Right hindlimb (tissue), 1 donor: ENCODE measurements around the gene ACSM6.
"Not testable (repeated sequence)": the region's sequence is repeated elsewhere in the genome, so short reads cannot be mapped to it uniquely, and the experiment has no call there.

ENCODE experiments used
- DNase-seq: peaks from one replicate; pipeline ENCODE4 v3.0.0-alpha.2; 2018

The ACSM6 gene

GRCh38 chr10:95217476-95217875 lies 23.4 kb downstream of the ACSM6 start:
- no peak for DNase-seq

GRCh38 chr10:95220539-95220938 lies 26.5 kb downstream of the ACSM6 start:
- no peak for DNase-seq

GRCh38 chr10:95221124-95221523 lies 27.1 kb downstream of the ACSM6 start:
- no peak for DNase-seq

DNA sequence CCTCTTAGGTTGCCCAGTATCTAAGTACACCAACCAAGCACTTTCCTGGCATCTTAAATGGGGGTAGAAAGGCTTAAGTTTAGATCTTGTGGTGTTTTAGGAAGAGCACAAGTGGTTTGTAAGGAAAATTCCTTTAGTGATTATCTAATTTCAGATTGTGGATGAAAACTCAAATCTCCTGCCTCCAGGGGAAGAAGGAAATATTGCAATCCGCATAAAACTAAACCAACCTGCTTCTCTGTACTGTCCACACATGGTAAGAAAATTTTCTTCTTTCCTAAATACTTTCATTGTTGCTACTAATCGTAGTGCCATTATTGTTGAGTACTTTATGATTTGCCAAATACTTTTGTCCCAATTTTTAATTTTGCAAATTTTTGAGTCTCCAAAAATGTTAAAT lies 31.1 kb downstream of the ACSM6 start:
- no peak for DNase-seq

DNA sequence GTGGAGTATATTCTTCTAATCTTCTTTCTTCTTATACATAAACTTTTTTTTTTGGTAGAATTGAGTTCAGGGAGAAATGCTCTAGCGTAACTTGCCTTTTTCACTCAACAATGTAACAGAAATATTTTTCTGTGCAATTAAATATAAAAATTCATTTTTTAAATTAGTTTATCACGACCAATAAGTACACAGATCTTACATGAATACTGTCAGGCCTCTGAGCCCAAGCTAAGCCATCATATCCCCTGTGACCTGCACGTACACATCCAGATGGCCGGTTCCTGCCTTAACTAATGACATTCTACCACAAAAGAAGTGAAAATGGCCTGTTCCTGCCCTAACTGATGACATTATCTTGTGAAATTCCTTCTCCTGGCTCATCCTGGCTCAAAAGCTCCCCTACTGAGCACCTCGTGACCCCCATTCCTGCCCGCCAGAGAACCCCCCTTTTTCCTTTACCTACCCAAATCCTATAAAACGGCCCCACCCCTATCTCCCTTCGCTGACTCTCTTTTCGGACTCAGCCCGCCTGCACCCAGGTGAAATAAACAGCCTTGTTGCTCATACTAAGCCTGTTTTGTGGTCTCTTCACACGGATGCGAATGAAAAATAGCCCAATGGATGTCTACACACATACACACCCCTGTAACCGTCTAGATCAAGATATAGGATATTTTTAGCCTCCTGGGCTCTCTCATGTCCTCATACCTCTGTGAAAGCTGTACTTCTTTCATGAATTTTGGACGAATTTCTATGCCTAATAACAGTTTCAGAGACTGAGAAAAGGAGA lies 35.1 kb downstream of the ACSM6 start:
- not testable (repeated sequence) for DNase-seq

GRCh38 chr10:95229724-95230627 lies 35.9 kb downstream of the ACSM6 start:
- DNase-seq, result no peak

- peak; percentile 65 for DNase-seq
These were observed 36.9 kb downstream of the ACSM6 start for GRCh38 chr10:95230677-95231586.

DNA sequence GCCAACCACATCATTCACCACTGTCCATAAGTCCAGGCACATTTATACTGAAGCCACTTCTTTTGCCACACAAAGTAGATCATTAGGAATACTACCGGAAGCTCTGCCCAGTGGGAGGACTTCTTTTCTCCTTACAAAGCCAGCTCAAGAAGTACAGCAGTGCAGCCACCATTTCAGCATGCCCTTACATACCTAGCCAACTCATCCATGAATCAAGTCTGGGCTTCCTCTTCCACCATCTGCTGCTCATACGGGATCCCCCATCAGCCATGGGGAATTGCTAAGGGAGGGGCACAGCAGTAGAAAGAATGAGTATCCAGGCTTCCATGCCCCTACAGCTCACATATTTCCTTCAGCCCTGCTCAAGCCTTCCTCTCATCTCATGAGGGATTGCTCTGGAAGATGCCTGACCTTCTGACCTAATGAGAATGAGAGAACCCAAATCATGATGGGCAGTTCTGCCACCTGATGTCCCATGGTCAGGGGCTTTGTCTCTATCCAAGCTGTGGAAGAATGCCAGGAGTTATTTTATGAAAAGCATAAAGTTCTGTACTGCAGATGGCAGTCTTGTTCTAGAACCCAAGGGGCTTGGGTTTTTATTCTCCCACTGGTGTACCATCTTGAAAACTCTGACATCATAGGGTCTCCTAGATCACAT lies 39.5 kb downstream of the ACSM6 start:
- no peak for DNase-seq

DNA sequence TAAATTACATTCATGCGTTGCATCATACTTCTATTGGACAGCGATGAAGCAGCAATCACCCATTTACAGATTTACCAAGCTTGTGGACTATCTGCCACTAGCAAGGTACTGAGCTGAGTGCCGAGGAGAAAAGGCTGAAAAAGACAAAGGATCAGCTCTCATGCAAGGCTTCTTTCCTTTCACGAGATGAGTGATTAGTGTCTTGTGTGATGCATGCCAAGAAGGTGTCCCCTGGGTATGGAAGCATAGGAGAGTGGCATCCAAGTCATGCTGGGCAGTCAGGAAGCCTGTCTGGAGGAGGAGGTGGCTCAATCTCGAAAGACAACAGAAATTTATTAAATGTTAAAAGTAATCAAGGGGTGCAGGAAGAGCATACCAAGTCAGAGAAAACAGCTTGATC lies 40.9 kb downstream of the ACSM6 start:
- DNase-seq, result no peak

DNA sequence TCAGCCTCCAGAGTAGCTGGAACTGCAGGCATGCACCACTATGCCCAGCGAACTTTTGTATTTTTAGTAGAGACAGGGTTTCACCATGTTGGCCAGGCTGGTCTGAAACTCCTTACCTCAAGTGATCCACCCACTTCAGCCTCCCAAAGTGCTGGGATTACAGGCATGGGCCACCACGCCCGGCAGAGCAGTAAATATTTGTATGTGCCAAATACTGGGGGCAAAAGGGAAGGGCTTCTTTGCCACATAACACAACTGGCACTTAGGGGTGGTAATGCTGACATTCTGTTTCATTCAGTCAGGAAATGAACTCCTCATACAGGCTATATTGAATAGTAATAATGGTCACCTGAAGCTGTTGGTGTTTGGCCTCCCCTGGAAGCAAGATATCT lies 41.6 kb downstream of the ACSM6 start:
- no peak for DNase-seq

DNA sequence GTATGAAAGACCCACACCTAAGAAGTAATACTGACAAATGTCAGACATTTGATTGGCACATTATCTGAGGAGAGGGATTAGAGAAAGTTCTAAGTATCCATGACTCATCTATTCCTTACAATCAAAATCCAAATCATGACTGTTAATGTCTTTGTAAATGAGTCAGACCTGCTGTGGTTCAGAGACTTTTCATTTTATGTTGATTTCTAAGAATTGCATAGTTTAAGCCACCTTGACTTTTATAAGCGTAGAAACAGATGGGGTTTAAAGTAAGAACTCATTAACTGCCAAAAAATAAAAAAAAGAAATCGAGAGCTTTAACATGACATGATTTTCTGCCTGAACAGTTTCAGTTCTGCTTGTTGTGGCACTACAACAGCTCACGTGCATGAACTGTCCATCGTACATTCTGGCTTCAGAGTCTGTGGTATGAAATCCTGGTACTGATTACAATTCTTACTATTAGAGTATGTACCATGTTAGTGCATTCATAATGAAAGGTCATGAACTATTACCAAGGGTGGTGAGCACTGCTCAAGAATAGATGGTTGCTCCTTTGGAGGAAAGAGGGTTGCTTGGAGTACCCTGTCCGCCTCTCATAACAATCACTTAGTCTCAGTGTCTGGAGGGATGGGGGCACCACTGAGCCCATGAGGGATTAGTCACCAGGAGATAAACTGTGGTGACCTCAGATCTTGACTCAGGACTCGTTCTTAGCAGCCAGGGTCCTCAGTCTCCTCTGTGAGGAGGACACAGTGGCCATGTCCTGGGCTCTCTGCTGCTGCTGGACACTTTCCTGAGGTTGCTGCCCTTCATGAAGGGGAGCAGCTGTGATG lies 42.2 kb downstream of the ACSM6 start:
- no peak for DNase-seq

DNA sequence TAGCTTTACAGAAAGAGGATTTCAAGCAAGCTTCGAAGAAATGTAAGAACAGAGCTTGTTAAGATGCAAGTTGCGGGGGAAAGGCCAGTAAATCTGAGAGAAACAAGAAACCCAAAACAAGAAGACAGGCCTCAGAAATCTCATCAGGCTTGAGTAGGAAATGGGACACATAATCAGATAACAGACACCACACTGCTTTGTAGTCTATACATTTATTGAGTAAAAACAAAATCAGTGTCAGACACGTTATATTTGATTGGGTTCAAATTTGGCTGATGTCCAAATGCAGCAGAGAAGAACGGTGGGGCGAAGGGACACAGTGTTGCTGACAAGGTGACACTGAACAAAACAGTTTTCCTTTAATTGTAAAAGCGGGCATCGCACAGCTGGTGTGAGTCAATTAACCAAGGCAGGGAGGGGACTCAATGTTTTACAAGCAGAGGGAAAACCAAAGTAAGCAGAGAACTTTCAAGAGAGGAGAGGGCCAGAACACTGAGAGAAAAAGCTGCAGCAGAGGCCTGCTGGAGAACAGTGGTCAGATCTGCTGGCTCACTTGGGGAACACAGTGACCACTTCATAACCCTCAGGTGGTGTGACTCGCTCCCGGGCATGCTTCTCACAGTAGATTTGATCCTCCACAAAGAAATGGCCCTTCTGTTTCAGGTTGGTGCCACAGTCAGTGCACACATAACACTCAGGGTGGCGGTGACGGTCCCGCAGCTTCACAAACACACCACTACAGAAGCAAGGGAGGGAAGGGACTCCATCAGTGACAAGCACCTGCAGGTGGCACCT lies 43.5 kb downstream of the ACSM6 start:
- DNase-seq, result no peak

GRCh38 chr10:95240096-95240495 lies 46.1 kb downstream of the ACSM6 start:
- DNase-seq, result not testable (repeated sequence)

GRCh38 chr10:95240811-95241210 lies 46.8 kb downstream of the ACSM6 start:
- DNase-seq, result no peak

- DNase-seq, result no peak
These were observed 47.5 kb downstream of the ACSM6 start for GRCh38 chr10:95241533-95241932.

DNA sequence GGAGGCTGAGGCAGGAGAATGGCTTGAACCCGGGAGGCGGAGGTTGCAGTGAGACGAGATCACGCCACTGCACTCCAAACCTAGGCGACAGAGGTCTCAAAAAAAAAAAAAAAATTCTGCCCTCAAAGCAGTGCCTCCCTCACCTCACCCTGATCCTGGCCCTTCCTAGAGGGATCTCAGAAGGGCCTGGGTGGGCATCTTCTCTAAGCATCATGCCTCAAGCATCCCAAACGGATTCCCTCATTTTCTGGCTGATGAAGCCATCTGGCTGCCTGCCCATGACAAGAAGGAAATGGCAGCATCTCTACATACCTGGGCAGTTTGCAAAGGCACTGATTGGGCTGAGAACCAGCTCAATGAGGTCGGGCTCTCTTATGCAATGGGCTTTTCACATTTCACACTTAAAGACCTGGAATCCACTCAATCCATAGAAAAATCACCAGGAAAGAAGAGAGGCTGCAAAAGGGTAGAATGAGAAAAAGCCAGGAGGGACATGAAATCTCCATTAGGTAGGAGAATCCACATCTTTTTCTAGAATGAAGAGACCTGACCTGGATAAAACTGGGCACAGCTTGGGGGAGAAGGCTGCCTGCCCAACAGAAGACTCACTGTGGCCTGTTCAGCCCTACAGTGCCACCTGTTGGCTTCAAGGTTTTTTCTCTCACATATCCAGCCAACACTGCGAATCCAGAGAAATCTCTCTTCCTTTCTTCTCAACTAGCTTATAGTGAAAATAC lies 48.7 kb downstream of the ACSM6 start:
- DNase-seq, result peak; percentile 41

DNA sequence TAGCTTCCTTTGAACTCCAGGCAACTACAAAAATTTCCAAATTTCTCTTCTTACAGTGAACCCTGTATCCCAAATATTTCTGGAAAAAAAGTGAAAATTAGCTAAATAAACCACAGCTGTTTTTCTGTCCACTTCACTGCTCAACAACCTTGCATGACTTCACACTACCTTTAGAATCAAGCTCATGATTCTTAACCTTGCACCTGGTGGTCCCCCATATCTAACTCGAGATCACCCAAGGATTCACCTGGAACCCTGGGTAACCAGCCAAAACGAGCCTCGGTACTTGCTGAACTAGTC lies 49.2 kb downstream of the ACSM6 start:
- DNase-seq, result no peak

DNA sequence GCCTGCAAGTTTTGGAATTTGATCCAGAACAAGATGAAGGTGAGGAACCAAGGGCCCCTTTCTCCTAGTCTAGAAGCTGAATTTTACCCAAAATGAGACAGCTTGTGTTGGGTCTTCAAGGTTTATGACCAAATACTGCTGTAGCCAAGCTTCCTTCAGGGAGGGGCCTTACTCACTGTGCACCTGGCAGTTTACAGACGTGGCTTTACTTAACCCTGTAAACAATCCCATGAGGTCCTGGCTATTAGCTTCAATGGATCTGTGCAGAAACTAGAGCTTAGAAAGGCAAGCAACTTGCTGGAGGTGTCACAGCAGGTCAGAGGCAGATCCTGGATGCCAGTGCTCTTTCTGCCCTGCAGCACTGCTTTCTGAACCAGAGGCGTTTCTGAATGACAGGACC lies 50.1 kb downstream of the ACSM6 start:
- no peak for DNase-seq

DNA sequence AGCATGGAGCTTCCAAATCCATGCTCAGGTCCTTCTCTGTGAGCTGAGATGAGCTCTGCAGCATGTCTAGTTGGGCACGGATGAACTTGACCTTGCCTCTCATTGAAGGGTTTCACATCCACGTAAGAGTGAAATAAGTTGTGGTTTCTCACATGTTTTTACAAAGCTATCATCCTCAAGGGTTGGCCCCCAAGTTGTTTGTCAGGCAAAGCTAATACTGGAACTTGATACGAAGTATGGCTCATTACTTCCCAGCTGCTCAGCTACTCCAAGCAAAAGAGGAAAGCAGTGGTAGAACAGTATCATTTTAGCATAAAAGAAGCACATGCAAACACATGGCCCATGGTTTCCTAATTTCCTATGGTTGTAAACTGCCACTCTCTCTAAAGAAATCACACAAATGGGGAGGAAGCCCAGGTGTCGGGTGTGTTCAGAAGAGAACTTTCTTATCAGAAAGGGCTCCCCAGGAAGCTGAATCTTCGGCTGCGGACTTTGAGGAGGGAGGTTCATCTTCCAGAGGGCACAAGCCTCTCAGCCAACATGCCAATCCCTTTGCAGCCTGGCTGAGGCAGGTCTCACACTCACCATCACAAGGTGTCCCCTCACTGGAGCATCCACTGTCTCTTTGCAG lies 51.5 kb downstream of the ACSM6 start:
- no peak for DNase-seq
